ENCODE results near the gene RUBCNL. TPM values are rescaled to one million over a fixed set of nuclear protein-coding genes. Genes with fewer than 3 reads are reported as not detected.

RUBCNL gene
- total RNA-seq, 6 donors from 2014 or later, result 1.8 to 5.4 (median 5.0) TPM

DNA sequence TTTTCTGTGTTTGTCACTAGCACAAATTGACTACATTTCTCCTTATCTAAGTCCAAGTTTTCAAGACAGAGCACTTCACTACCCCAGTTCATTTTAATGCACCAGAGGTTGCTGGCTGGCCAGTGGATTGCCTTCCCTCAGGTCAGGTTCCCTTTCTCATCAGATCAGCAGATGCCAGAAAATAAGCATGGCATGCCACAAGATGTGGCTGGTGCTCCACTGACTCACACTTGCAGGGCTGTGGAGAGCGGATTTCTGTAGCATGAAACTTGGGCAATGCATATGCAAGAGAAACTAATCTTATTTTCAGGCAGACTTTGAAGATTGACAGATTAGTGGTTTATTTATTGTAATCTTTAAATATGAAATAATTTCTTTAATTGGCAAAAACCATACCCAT is 79.5 kb downstream of the RUBCNL start:
- Histone ChIP-seq H3K27me3 (no peaks in the 10 kb centered on the region), H3K27ac (no peak overlapping the region), H3K4me1 (no peaks in the 10 kb centered on the region), H3K9me3 (no peaks in the 10 kb centered on the region), H3K4me3 (no peak overlapping the region), H3K36me3 (no peaks in the 10 kb centered on the region)
- no peak for TF ChIP-seq POLR2AphosphoS5 (IDR thresholded peaks at IDR 0.05)
- TF ChIP-seq, protein P1, sequence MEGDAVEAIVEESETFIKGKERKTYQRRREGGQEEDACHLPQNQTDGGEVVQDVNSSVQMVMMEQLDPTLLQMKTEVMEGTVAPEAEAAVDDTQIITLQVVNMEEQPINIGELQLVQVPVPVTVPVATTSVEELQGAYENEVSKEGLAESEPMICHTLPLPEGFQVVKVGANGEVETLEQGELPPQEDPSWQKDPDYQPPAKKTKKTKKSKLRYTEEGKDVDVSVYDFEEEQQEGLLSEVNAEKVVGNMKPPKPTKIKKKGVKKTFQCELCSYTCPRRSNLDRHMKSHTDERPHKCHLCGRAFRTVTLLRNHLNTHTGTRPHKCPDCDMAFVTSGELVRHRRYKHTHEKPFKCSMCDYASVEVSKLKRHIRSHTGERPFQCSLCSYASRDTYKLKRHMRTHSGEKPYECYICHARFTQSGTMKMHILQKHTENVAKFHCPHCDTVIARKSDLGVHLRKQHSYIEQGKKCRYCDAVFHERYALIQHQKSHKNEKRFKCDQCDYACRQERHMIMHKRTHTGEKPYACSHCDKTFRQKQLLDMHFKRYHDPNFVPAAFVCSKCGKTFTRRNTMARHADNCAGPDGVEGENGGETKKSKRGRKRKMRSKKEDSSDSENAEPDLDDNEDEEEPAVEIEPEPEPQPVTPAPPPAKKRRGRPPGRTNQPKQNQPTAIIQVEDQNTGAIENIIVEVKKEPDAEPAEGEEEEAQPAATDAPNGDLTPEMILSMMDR (IDR thresholded peaks at IDR 0.05), result no peak
- TF ChIP-seq EP300 (IDR thresholded peaks at IDR 0.05), result no peak
- ATAC-seq (ENCODE audit: low FRiP score in 2 of 2), result no peak
- no peak for DNase-seq
- 83 to 95% methylated on average over 1 of the region's 1 CpG for WGBS, 2 donors

DNA sequence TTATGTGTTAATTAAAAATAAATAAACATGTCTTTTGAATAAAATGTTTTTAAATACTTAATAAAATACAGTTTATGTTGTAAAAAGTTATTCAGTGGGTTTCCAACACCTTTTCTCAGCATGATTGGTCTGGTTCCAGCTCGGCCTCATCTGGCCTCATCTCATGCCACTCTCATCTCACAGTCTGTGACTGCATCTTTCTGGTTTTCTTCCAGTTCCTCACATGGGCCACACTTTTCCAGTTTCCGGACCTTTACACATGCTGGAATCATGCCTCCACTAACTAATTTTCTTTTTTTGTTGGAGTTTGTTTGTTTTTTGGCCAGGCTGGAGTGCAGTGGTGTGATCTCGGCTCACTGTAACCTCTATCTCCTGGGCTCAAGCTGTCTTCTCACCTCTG is 82.5 kb downstream of the RUBCNL start:
- Histone ChIP-seq H3K4me3 (no peak overlapping the region), H3K27ac (no peak overlapping the region), H3K4me1 (no peaks in the 10 kb centered on the region), H3K9me3 (peaks cover 0 to 4% (median 0%) of the 10 kb centered on the region in 4 donors), H3K27me3 (no peaks in the 10 kb centered on the region), H3K36me3 (no peaks in the 10 kb centered on the region)
- TF ChIP-seq EP300 (IDR thresholded peaks at IDR 0.05), result no peak
- TF ChIP-seq, protein P1 (IDR thresholded peaks at IDR 0.05), result no peak
- no peak for TF ChIP-seq POLR2A (IDR thresholded peaks at IDR 0.05)
- no peak for TF ChIP-seq POLR2AphosphoS5 (IDR thresholded peaks at IDR 0.05)
- DNase-seq, result no peak
- WGBS, 2 donors, result 74 to 85% methylated on average over 3 of the region's 3 CpGs
- no peak for ATAC-seq (ENCODE audit: low FRiP score in 2 of 2)

DNA sequence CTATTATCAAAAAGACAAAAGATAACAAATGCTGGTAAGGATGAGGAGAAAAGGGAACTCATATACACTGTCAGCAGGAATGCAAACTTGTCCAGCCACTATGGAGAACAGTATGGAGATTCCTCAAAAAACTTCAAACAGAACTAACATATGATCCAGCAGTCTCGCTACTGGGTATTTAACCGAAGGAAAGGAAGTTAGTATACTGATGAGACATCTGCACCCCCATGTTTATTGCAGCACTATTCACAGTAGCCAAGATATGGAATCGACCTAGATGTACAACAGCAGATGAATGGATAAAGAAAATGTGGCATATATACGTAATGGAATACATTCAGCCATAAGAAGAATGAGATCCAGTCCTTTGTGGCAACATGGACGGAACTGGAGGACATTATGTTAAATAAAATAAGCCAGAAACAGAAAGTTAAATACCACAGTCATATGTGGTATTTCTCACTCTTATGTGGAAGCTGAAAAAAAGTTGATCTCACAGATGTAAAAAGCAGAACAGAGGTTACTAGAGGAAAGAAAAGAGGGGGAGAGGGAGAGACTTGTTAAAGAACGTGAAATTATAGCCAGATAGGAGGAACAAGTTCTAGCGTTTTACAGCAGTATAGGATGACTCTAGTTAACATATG is 83.2 kb downstream of the RUBCNL start:
- Histone ChIP-seq H3K4me3 (no peak overlapping the region), H3K36me3 (no peaks in the 10 kb centered on the region), H3K4me1 (no peaks in the 10 kb centered on the region), H3K27me3 (no peaks in the 10 kb centered on the region), H3K9me3 (peaks cover 0 to 4% (median 0%) of the 10 kb centered on the region in 4 donors), H3K27ac (peak overlapping the region in 1 of 4 donors; percentile 5)
- DNase-seq (no peak), ATAC-seq (ENCODE audit: low FRiP score in 2 of 2) (peak in 1 of 2 donors; percentile 48)
- WGBS, 2 donors, result 62 to 66% methylated on average over 7 of the region's 7 CpGs
- TF ChIP-seq POLR2A (IDR thresholded peaks at IDR 0.05) (peak in 1 of 4 donors; percentile 10), POLR2AphosphoS5 (IDR thresholded peaks at IDR 0.05) (no peak)
- TF ChIP-seq, protein P1 (IDR thresholded peaks at IDR 0.05), result no peak

DNA sequence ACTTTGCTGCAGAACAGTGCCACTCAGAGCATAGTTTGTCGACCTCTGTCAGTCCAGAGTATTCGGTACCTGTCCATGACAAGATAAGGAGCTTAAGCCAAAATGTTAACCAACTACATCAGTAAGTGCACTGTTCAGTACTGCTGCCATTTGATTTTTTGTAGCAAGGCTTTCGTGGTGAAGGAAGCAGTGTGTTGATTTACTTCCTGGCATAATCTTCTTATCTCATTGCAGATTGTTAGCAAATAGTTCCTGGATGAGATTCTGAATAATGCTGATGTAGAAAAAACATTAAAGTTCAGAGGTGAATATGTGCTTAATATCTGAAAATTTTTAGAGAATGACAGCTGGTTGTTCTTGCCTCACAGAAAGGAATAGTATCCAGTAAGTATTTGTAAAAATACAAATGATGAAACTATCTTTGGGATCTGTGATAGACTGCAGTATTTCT is 89.7 kb downstream of the RUBCNL start:
- H3K9me3 ChIP-seq, result peaks cover 0 to 4% (median 0%) of the 10 kb centered on the region in 4 donors
- peaks cover 12 to 20% (median 15%) of the 10 kb centered on the region in 4 donors for H3K4me1 ChIP-seq
- peak overlapping the region; percentile 14 to 82 (median 75) for H3K27ac ChIP-seq
- H3K4me3 ChIP-seq, result no peak overlapping the region
- H3K27me3 ChIP-seq, result no peaks in the 10 kb centered on the region
- TF ChIP-seq, protein P1 (IDR thresholded peaks at IDR 0.05), result no peak
- TF ChIP-seq POLR2A (IDR thresholded peaks at IDR 0.05) (no peak), POLR2AphosphoS5 (IDR thresholded peaks at IDR 0.05) (no peak), EP300 (IDR thresholded peaks at IDR 0.05) (no peak)
- no peak for ATAC-seq (ENCODE audit: low FRiP score in 2 of 2)
- no peaks in the 10 kb centered on the region for H3K36me3 ChIP-seq
- WGBS, 2 donors, result 31 to 37% methylated on average over 3 of the region's 3 CpGs
- no peak for DNase-seq

DNA sequence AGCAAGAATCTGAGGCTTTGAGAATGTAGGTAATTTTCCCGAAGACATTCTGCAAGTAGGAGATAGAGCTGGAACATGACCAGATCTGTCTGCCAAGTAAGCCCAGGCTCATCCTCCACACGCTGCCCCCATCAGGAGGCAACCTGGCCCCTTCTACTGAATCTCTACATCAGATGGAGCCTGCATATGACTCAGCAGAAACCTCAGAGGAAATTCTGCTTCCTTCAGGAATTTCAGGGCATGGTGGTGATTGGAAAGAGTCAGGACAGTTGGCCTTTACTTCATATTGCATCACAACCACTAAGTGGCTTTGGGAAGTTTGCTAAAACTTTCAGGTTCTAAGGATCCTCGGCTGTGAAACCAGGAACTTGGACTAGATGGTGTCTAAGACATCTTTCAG is 90.1 kb downstream of the RUBCNL start:
- H3K4me3 ChIP-seq, result no peak overlapping the region
- TF ChIP-seq, protein P1 (IDR thresholded peaks at IDR 0.05), result no peak
- TF ChIP-seq POLR2AphosphoS5 (IDR thresholded peaks at IDR 0.05) (no peak), EP300 (IDR thresholded peaks at IDR 0.05) (no peak), POLR2A (IDR thresholded peaks at IDR 0.05) (no peak)
- H3K27ac ChIP-seq, result peak overlapping the region; percentile 57 to 82 (median 75)
- 37 to 39% methylated on average over 3 of the region's 3 CpGs for WGBS, 2 donors
- ATAC-seq (ENCODE audit: low FRiP score in 2 of 2), result peak; percentile 31 to 65
- H3K36me3 ChIP-seq, result no peaks in the 10 kb centered on the region
- peaks cover 12 to 20% (median 15%) of the 10 kb centered on the region in 4 donors for H3K4me1 ChIP-seq
- DNase-seq, result no peak
- peaks cover 0 to 4% (median 0%) of the 10 kb centered on the region in 4 donors for H3K9me3 ChIP-seq
- H3K27me3 ChIP-seq, result no peaks in the 10 kb centered on the region
